HepG2 (cell line): Measurements from ENCODE around the gene TMEM9. TPM values are rescaled to one million over a fixed set of nuclear protein-coding genes. Genes with fewer than 3 reads are reported as not detected.

Experiments used
- ATAC-seq: fragments of 200-7000 bp; cut with Tn5 transposase; 3 replicates; pipeline ENCODE4 v1.9.1; 2020; ENCODE audit warnings: mild to moderate bottlenecking, moderate library complexity
- BruUV-seq: library from RNA; stranded (reverse); fragments of 400-500 nt; replicated peaks from 2 replicates; lab custom pipeline; 2021; lab: Mats Ljungman, UMichigan
- CTCF ChIA-PET: fragments of 300-600 bp; formaldehyde crosslinking; extraction: SDS; loops from one replicate; lab custom pipeline; 2021; ENCODE audit warnings: low total read pairs, inconsistent platforms, low intra/inter-chr PET ratio; lab: Yijun Ruan, JAX
- POLR2A ChIA-PET: fragments of 350-600 bp; sonication (Branson Sonifier 250); formaldehyde crosslinking; loops from one replicate; lab custom pipeline; 2020; ENCODE audit warnings: antibody characterized with exemption, inconsistent platforms; lab: Yijun Ruan, JAX
- DNase-seq: peaks from one replicate; pipeline ENCODE4 v3.0.0-alpha.2; 2015; ENCODE audit warnings: low spot score
- FAIRE-seq: peaks from 3 replicates; lab custom pipeline; 2011; peaks lifted over from hg19 to GRCh38; lab: Jason Lieb, UNC
- H2AFZ ChIP-seq: one replicate; pipeline ENCODE4 v1.6.1; 2011; ENCODE audit warnings: low read length, inconsistent platforms
- H3K27ac ChIP-seq: fragments of 300-600 bp; 3 replicates; pipeline ENCODE4 v1.8.0; 2011; ENCODE audit warnings: mixed run types, mild to moderate bottlenecking, mixed read lengths, low read length, inconsistent platforms; ENCODE audit not compliant: insufficient read depth; ENCODE audit errors: extremely low read length
- H3K27me3 ChIP-seq, 2 experiments: fragments of 200-600 bp in 1 of 2; 2 replicates in 1 of 2; 3 replicates in 1 of 2; pipeline versions ENCODE4 v1.6.0 to v1.8.0; 2011; ENCODE audit warnings: low read length in 2 of 2, mild to moderate bottlenecking in 2 of 2, moderate library complexity in 2 of 2, inconsistent platforms in 1 of 2; ENCODE audit not compliant: insufficient read depth in 2 of 2, control insufficient read depth in 1 of 2
- H3K36me3 ChIP-seq, 2 experiments: fragments of 200-600 bp in 1 of 2; replicated peaks in 1 of 2; 2 replicates in 1 of 2; 3 replicates in 1 of 2; pipeline versions ENCODE4 v1.5.1 to v1.8.0; 2011; ENCODE audit warnings: low read length in 2 of 2, inconsistent platforms in 1 of 2; ENCODE audit not compliant: insufficient read depth in 2 of 2, control insufficient read depth in 1 of 2
- H3K4me1 ChIP-seq: 2 replicates; pipeline ENCODE4 v1.5.1; 2012; ENCODE audit warnings: low read length, inconsistent platforms; ENCODE audit not compliant: insufficient read depth
- H3K4me2 ChIP-seq: 2 replicates; pipeline ENCODE4 v1.6.0; 2011; ENCODE audit warnings: low read depth, low read length, inconsistent platforms
- H3K4me3 ChIP-seq, 3 experiments: fragments of 200-600 bp in 1 of 3; sonication (generic), shearing (Covaris generic) in 1 of 3; replicated peaks in 1 of 3; 2 replicates each; pipeline ENCODE4 v1.5.1; 2011 to 2016; ENCODE audit warnings: low read length in 3 of 3, inconsistent platforms in 2 of 3, low read depth in 2 of 3, mild to moderate bottlenecking in 2 of 3, control low read depth in 1 of 3, mixed read lengths in 1 of 3; ENCODE audit not compliant: insufficient read depth in 1 of 3
- H3K79me2 ChIP-seq: one replicate; pipeline ENCODE4 v1.6.1; 2011; ENCODE audit warnings: low read length, inconsistent platforms; ENCODE audit not compliant: insufficient read depth
- H3K9ac ChIP-seq: 2 replicates; pipeline ENCODE4 v1.6.0; 2011; ENCODE audit warnings: mild to moderate bottlenecking, low read depth, low read length, inconsistent platforms; ENCODE audit not compliant: insufficient read depth
- H3K9me3 ChIP-seq: 2 replicates; pipeline ENCODE4 v1.5.1; 2012; ENCODE audit warnings: mild to moderate bottlenecking, low read length
- H4K20me1 ChIP-seq: 2 replicates; pipeline ENCODE4 v1.6.0; 2011; ENCODE audit warnings: inconsistent platforms, mild to moderate bottlenecking, low read length, moderate library complexity; ENCODE audit not compliant: insufficient read depth
- ZNF572 ChIP-seq: sonication (generic); formaldehyde crosslinking; IDR thresholded peaks from 2 replicates; pipeline ENCODE4 v1.5.1; 2020; ENCODE audit warnings: mild to moderate bottlenecking, missing genetic modification reagents
- WGBS: methylation state at CpG from one replicate; pipeline ENCODE4 v1.1.6; 2017; ENCODE audit warnings: low lambda C conversion rate; 5-methylcytosine and 5-hydroxymethylcytosine counted together
- in situ Hi-C: cut with HindIII; loops from 2 replicates; pipeline ENCODE4 v1.10.0; 2017; ENCODE audit warnings: low pct_unique_long_range_greater_than_20kb; ENCODE audit not compliant: extremely low pct_ligation_motif_present
- intact Hi-C: fragments of 100-400 bp; cut with micrococcal nuclease; formaldehyde crosslinking; loops from one replicate; pipeline ENCODE4 v1.10.0; 2022; ENCODE audit not compliant: unreplicated experiment
- polyA plus RNA-seq, 8 experiments: library from polyadenylated mRNA; depleted of rRNA in 3 of 8; stranded (reverse) in 7 of 8; unstranded in 1 of 8; fragments of >200 nt; fragmentation: Illumina TruSeq in 4 of 8; extraction: Trizol in 4 of 8; gene quantifications; 2 replicates each; pipeline versions ENCODE4 v1.2.1 to v1.2.3, GENCODE V29; 2011 to 2016; ENCODE audit warnings: low read depth in 4 of 8, missing spikeins in 1 of 8, mixed read lengths in 1 of 8; ENCODE audit not compliant: insufficient read depth in 1 of 8
- total RNA-seq, 5 experiments: library from RNA; depleted of rRNA; stranded (reverse); fragments of >200 nt; fragmentation: Illumina TruSeq; extraction: Trizol; gene quantifications; 2 replicates each; pipeline ENCODE4 v1.2.3, GENCODE V29; 2016; ENCODE audit warnings: low read depth in 1 of 5
- TF ChIP-seq, protein P1 (sequence below), 2 experiments: IDR thresholded peaks; 2 replicates each; pipeline ENCODE4 v1.6.1; 2011 to 2012; ENCODE audit warnings: low read length in 2 of 2, borderline replicate concordance in 1 of 2, low read depth in 1 of 2, mild to moderate bottlenecking in 1 of 2, moderate library complexity in 1 of 2
- TF ChIP-seq, protein P2 (sequence below): fragments of 450-650 bp; IDR thresholded peaks from 2 replicates; pipeline ENCODE4 v1.6.1; 2016

TMEM9 gene
- total and polyA plus RNA-seq, 2 of the 13 experiments (the other 11 are each of a cell fraction or from before 2014, with no cell fraction given) = 60.9 to 102 TPM

DNA sequence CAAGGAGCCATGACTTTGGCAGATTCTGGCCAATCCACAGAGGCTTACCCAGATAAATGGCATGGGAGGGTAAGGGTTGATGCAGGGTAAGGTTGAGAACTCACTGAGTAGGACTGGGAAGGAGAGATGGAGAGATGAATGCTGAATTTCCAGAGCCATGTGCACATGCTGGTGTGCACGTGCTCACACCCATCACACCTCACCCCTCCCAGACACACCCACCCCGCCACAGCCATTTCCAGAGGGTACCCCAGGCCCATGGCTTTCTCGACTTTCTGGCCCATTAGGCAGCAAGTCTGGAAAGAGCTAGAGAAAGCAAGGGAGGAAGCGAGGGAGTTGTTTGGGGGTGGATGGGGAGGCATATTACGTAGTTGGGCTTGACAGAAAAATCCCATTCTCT is 43.7 kb downstream of the TMEM9 start:
- no peak for ATAC-seq
- WGBS = 12% methylated on average over 5 of the region's 5 CpGs
- H3K4me2 ChIP-seq = no peak overlapping the region
- BruUV-seq = no TSS peak
- ChIA-PET POLR2A (no interaction called here), CTCF (no interaction called here)
- H3K4me1 ChIP-seq = no peaks in the 10 kb centered on the region
- no peaks in the 10 kb centered on the region for H3K36me3 ChIP-seq
- no peak overlapping the region for H3K27ac ChIP-seq
- intact Hi-C loops = loop anchor here (5.0 to 10.0 kb wide), 2 partner anchors 216 to 553 kb away; partner anchors contain the start of gene INAVA
- H3K4me3 ChIP-seq = no peak overlapping the region
- no peak overlapping the region for H3K9ac ChIP-seq
- in situ Hi-C loops = loop anchor here (10.0 kb wide), 1 partner anchor 136 kb away; no protein-coding TSS in a partner anchor
- DNase-seq = no peak
- H3K9me3 ChIP-seq = no peaks in the 10 kb centered on the region
- H3K79me2 ChIP-seq = no peaks in the 10 kb centered on the region
- peaks cover 0 to 21% of the 10 kb centered on the region in 2 experiments; a peak in 3 of 5 replicates for H3K27me3 ChIP-seq
- TF ChIP-seq, protein P1, sequence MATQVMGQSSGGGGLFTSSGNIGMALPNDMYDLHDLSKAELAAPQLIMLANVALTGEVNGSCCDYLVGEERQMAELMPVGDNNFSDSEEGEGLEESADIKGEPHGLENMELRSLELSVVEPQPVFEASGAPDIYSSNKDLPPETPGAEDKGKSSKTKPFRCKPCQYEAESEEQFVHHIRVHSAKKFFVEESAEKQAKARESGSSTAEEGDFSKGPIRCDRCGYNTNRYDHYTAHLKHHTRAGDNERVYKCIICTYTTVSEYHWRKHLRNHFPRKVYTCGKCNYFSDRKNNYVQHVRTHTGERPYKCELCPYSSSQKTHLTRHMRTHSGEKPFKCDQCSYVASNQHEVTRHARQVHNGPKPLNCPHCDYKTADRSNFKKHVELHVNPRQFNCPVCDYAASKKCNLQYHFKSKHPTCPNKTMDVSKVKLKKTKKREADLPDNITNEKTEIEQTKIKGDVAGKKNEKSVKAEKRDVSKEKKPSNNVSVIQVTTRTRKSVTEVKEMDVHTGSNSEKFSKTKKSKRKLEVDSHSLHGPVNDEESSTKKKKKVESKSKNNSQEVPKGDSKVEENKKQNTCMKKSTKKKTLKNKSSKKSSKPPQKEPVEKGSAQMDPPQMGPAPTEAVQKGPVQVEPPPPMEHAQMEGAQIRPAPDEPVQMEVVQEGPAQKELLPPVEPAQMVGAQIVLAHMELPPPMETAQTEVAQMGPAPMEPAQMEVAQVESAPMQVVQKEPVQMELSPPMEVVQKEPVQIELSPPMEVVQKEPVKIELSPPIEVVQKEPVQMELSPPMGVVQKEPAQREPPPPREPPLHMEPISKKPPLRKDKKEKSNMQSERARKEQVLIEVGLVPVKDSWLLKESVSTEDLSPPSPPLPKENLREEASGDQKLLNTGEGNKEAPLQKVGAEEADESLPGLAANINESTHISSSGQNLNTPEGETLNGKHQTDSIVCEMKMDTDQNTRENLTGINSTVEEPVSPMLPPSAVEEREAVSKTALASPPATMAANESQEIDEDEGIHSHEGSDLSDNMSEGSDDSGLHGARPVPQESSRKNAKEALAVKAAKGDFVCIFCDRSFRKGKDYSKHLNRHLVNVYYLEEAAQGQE (IDR thresholded peaks at IDR 0.05; ENCODE audit: borderline replicate concordance in 1 of 2, low read depth in 1 of 2, low read length in 2 of 2) = no peak
- TF ChIP-seq, protein P2, sequence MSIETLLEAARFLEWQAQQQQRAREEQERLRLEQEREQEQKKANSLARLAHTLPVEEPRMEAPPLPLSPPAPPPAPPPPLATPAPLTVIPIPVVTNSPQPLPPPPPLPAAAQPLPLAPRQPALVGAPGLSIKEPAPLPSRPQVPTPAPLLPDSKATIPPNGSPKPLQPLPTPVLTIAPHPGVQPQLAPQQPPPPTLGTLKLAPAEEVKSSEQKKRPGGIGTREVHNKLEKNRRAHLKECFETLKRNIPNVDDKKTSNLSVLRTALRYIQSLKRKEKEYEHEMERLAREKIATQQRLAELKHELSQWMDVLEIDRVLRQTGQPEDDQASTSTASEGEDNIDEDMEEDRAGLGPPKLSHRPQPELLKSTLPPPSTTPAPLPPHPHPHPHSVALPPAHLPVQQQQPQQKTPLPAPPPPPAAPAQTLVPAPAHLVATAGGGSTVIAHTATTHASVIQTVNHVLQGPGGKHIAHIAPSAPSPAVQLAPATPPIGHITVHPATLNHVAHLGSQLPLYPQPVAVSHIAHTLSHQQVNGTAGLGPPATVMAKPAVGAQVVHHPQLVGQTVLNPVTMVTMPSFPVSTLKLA = peak; percentile 96
- TF ChIP-seq ZNF572 = no peak
- H4K20me1 ChIP-seq = no peaks in the 10 kb centered on the region
- no peak overlapping the region for H2AFZ ChIP-seq
- FAIRE-seq = no peak
